Small intestine (tissue), 7 donors: ENCODE measurements around the gene ACMSD. TPM values are rescaled to one million over a fixed set of nuclear protein-coding genes. Genes with fewer than 3 reads are reported as not detected.

Source experiments
- DNase-seq, 2 donors: peaks; one replicate each; pipeline versions ENCODE4 v3.0.0 to v3.0.0-alpha.2; 2013
- FAIRE-seq: peaks from 2 replicates; lab custom pipeline; 2012; peaks lifted over from hg19 to GRCh38; lab: Jason Lieb, UNC
- H3K27ac ChIP-seq, 3 donors: one replicate each; pipeline ENCODE4 v1.5.1; 2013; ENCODE audit warnings: low read length in 2 of 3, mild to moderate bottlenecking in 2 of 3, control low read depth in 1 of 3, inconsistent platforms in 1 of 3, low read depth in 1 of 3, moderate library complexity in 1 of 3
- H3K27me3 ChIP-seq, 3 donors: one replicate each; pipeline ENCODE4 v1.6.1; 2013; ENCODE audit warnings: low read length in 3 of 3, inconsistent platforms in 1 of 3; ENCODE audit not compliant: control insufficient read depth in 3 of 3, insufficient read depth in 3 of 3
- H3K36me3 ChIP-seq, 3 donors: one replicate each; pipeline ENCODE4 v1.6.1; 2013; ENCODE audit warnings: low read length in 3 of 3, inconsistent platforms in 1 of 3, low read depth in 1 of 3, mild to moderate bottlenecking in 1 of 3, moderate library complexity in 1 of 3; ENCODE audit not compliant: control insufficient read depth in 3 of 3, insufficient read depth in 2 of 3
- H3K4me1 ChIP-seq, 3 donors: one replicate each; pipeline ENCODE4 v1.6.1; 2013; ENCODE audit warnings: low read length in 2 of 3, inconsistent platforms in 1 of 3, low read depth in 1 of 3, mild to moderate bottlenecking in 1 of 3, moderate library complexity in 1 of 3; ENCODE audit not compliant: control insufficient read depth in 3 of 3, insufficient read depth in 2 of 3
- H3K4me3 ChIP-seq, 3 donors: one replicate each; pipeline ENCODE4 v1.5.1; 2013; ENCODE audit warnings: low read length in 3 of 3, control low read depth in 1 of 3, inconsistent platforms in 1 of 3, low read depth in 1 of 3, mild to moderate bottlenecking in 1 of 3, moderate library complexity in 1 of 3
- H3K9me3 ChIP-seq, 2 donors: one replicate each; pipeline ENCODE4 v1.6.1; 2013; ENCODE audit warnings: low read depth in 1 of 2, low read length in 1 of 2; ENCODE audit not compliant: control insufficient read depth in 2 of 2, insufficient read depth in 1 of 2
- WGBS, 3 donors: extraction: QIAGEN DNeasy Blood & Tissue Kit; methylation state at CpG; one replicate each; pipeline ENCODE4 v1.1.7; 2013; 5-methylcytosine and 5-hydroxymethylcytosine counted together
- polyA plus RNA-seq, 4 donors: library from polyadenylated mRNA; stranded (reverse) in 3 of 4; unstranded in 1 of 4; fragments of 200-250 nt in 3 of 4; fragments of 120-200 nt in 1 of 4; gene quantifications; one replicate each; pipeline versions ENCODE4 v1.2.1 to v1.2.3, GENCODE V29; 2013
- donor health status: healthy with polysubstance abuse.
- donor health status: control.
- donor health status: control.
- donor health status: Bipolar disorder and iron deficiency.
- donor health status: healthy.

Gene ACMSD
- polyA plus RNA-seq, 4 donors = 0.46 TPM; not detected in 3

- Histone ChIP-seq H3K36me3 (no peaks in the 10 kb centered on the region), H3K27me3 (peaks cover 0 to 3% (median 0%) of the 10 kb centered on the region in 3 donors), H3K4me1 (no peaks in the 10 kb centered on the region), H3K27ac (no peak overlapping the region), H3K9me3 (no peaks in the 10 kb centered on the region), H3K4me3 (no peak overlapping the region)
- no peak for FAIRE-seq
- no peak for DNase-seq
Observed at GRCh38 chr2:134858245-134858644, 19.8 kb downstream of the ACMSD start.

GRCh38 chr2:134861173-134861572 is 22.8 kb downstream of the ACMSD start:
- FAIRE-seq = no peak
- 85 to 96% (median 94%) methylated on average over 3 of the region's 3 CpGs for WGBS, 3 donors
- Histone ChIP-seq H3K27me3 (peaks cover 0 to 3% (median 0%) of the 10 kb centered on the region in 3 donors), H3K4me1 (no peaks in the 10 kb centered on the region), H3K9me3 (no peaks in the 10 kb centered on the region), H3K4me3 (no peak overlapping the region), H3K27ac (no peak overlapping the region), H3K36me3 (no peaks in the 10 kb centered on the region)
- no peak for DNase-seq

- 87 to 91% (median 87%) methylated on average over 4 of the region's 4 CpGs for WGBS, 3 donors
- no peak for FAIRE-seq
- H3K4me1 ChIP-seq = no peaks in the 10 kb centered on the region
Observed at GRCh38 chr2:134862069-134862468, 23.7 kb downstream of the ACMSD start.

GRCh38 chr2:134862674-134863073 is 24.3 kb downstream of the ACMSD start:
- Histone ChIP-seq H3K36me3 (no peaks in the 10 kb centered on the region), H3K27me3 (peaks cover 0 to 3% (median 0%) of the 10 kb centered on the region in 3 donors), H3K4me1 (no peaks in the 10 kb centered on the region), H3K9me3 (no peaks in the 10 kb centered on the region), H3K4me3 (no peak overlapping the region), H3K27ac (no peak overlapping the region)
- no peak for FAIRE-seq
- no peak for DNase-seq
- 87 to 90% (median 89%) methylated on average over 3 of the region's 3 CpGs for WGBS, 3 donors

More at GRCh38 chr2:134862069-134862468, 23.7 kb downstream of the ACMSD start:
- no peak overlapping the region for H3K4me3 ChIP-seq
- H3K27me3 ChIP-seq = peaks cover 0 to 3% (median 0%) of the 10 kb centered on the region in 3 donors
- H3K27ac ChIP-seq = no peak overlapping the region
- no peaks in the 10 kb centered on the region for H3K9me3 ChIP-seq
- H3K36me3 ChIP-seq = no peaks in the 10 kb centered on the region
- no peak for DNase-seq

- DNase-seq = no peak
- peaks cover 0 to 3% (median 0%) of the 10 kb centered on the region in 3 donors for H3K27me3 ChIP-seq
- no peak overlapping the region for H3K4me3 ChIP-seq
- WGBS, 3 donors = 92 to 94% (median 92%) methylated on average over 18 to 20 of the region's 20 CpGs
- H3K36me3 ChIP-seq = no peaks in the 10 kb centered on the region
- no peak for FAIRE-seq
- H3K4me1 ChIP-seq = no peaks in the 10 kb centered on the region
- H3K9me3 ChIP-seq = no peaks in the 10 kb centered on the region
- H3K27ac ChIP-seq = no peak overlapping the region
Observed at GRCh38 chr2:134863446-134863845, 25.0 kb downstream of the ACMSD start.

GRCh38 chr2:134865067-134865787 is 26.8 kb downstream of the ACMSD start:
- DNase-seq = no peak
- H3K4me3 ChIP-seq = no peak overlapping the region
- no peaks in the 10 kb centered on the region for H3K27me3 ChIP-seq
- no peak overlapping the region for H3K27ac ChIP-seq
- FAIRE-seq = no peak
- no peaks in the 10 kb centered on the region for H3K36me3 ChIP-seq
- WGBS, 3 donors = 83 to 86% (median 83%) methylated on average over 5 of the region's 5 CpGs
- no peaks in the 10 kb centered on the region for H3K4me1 ChIP-seq
- H3K9me3 ChIP-seq = no peaks in the 10 kb centered on the region

- DNase-seq (no peak), FAIRE-seq (no peak)
- WGBS, 3 donors = 79 to 87% (median 84%) methylated on average over 1 of the region's 1 CpG
- no peak overlapping the region for H3K4me3 ChIP-seq
- no peaks in the 10 kb centered on the region for H3K4me1 ChIP-seq
- H3K9me3 ChIP-seq = no peaks in the 10 kb centered on the region
- no peaks in the 10 kb centered on the region for H3K27me3 ChIP-seq
- no peaks in the 10 kb centered on the region for H3K36me3 ChIP-seq
- H3K27ac ChIP-seq = no peak overlapping the region
Observed at GRCh38 chr2:134866498-134867099, 28.2 kb downstream of the ACMSD start.

GRCh38 chr2:134869946-134870736 is 31.7 kb downstream of the ACMSD start:
- no peaks in the 10 kb centered on the region for H3K4me1 ChIP-seq
- WGBS, 3 donors = 79 to 82% (median 82%) methylated on average over 8 of the region's 8 CpGs
- H3K27me3 ChIP-seq = no peaks in the 10 kb centered on the region
- DNase-seq (no peak), FAIRE-seq (no peak)
- no peaks in the 10 kb centered on the region for H3K36me3 ChIP-seq
- H3K27ac ChIP-seq = no peak overlapping the region
- H3K9me3 ChIP-seq = no peaks in the 10 kb centered on the region
- H3K4me3 ChIP-seq = no peak overlapping the region
